GM12878 (cell line): ENCODE data around the gene NIPSNAP3A. TPM values are rescaled to one million over a fixed set of nuclear protein-coding genes. Genes with fewer than 3 reads are reported as not detected.

Experiments used
- BRCA1 ChIP-seq: IDR thresholded peaks from 2 replicates; pipeline ENCODE4 v1.6.1; 2011; ENCODE audit warnings: low read depth, low read length, improper control_type of control experiment
- CBX5 ChIP-seq: sonication (generic); IDR thresholded peaks from 2 replicates; pipeline ENCODE4 v1.6.1; 2016; ENCODE audit warnings: low read depth, moderate library complexity, mild to moderate bottlenecking, inconsistent platforms
- E2F8 ChIP-seq: fragments of 450-650 bp; IDR thresholded peaks from 2 replicates; pipeline ENCODE4 v1.6.1; 2018; ENCODE audit warnings: mild to moderate bottlenecking, low read depth, moderate library complexity; ENCODE audit not compliant: partially characterized antibody
- PAX5 ChIP-seq: IDR thresholded peaks from 2 replicates; pipeline ENCODE4 v1.6.1; 2011; ENCODE audit warnings: low read depth, low read length, borderline replicate concordance
- PAX8 ChIP-seq: fragments of 450-650 bp; IDR thresholded peaks from 2 replicates; pipeline ENCODE4 v1.6.1; 2017; ENCODE audit warnings: mild to moderate bottlenecking, moderate library complexity
- SREBF1 ChIP-seq: IDR thresholded peaks from 2 replicates; pipeline ENCODE4 v1.6.1; 2012; ENCODE audit warnings: mild to moderate bottlenecking, low read length
- TBL1XR1 ChIP-seq: IDR thresholded peaks from 2 replicates; pipeline ENCODE4 v1.6.1; 2012; ENCODE audit warnings: low read depth, low read length, improper control_type of control experiment
- polyA plus RNA-seq, 11 experiments: library from polyadenylated mRNA; depleted of rRNA in 4 of 11; unstranded in 6 of 11; stranded (reverse) in 5 of 11; fragments of >200 nt; fragmentation: Nextera tagmentation in 4 of 11; fragmentation: Illumina TruSeq in 1 of 11; extraction: Ambion mirVana in 4 of 11; extraction: Trizol in 1 of 11; gene quantifications; 1 replicate in 1 of 11; 2 replicates in 10 of 11; pipeline versions ENCODE4 v1.2.1 to v1.2.3, GENCODE V29; 2011 to 2016; ENCODE audit warnings: inconsistent platforms in 2 of 11, missing spikeins in 2 of 11, low read depth in 1 of 11
- total RNA-seq, 4 experiments: library from RNA; depleted of rRNA in 3 of 4; stranded (reverse); fragments of >200 nt in 3 of 4; fragmentation: Illumina TruSeq in 1 of 4; extraction: Trizol in 1 of 4; gene quantifications; 2 replicates each; pipeline versions ENCODE4 v1.2.1 to v1.2.3, GENCODE V29; 2013 to 2021
- TF ChIP-seq, protein P1 (sequence below): fragments of 450-650 bp; IDR thresholded peaks from 2 replicates; pipeline ENCODE4 v1.6.1; 2017; ENCODE audit warnings: low read depth, mild to moderate bottlenecking, moderate library complexity
- TF ChIP-seq, protein P2 (sequence below), 3 experiments: IDR thresholded peaks in 2 of 3; conservative IDR thresholded peaks in 1 of 3; 2 replicates each; pipeline ENCODE4 v1.5.1; 2011; ENCODE audit warnings: low read depth in 3 of 3, low read length in 3 of 3, mild to moderate bottlenecking in 3 of 3, control low read depth in 2 of 3, moderate library complexity in 2 of 3, inconsistent platforms in 1 of 3, mixed read lengths in 1 of 3; ENCODE audit not compliant: control insufficient read depth in 2 of 3, insufficient read depth in 1 of 3; ENCODE audit errors: extremely low read depth in 1 of 3

NIPSNAP3A gene
- total and polyA plus RNA-seq, 10 of the 15 experiments (the other 5 are each of a cell fraction or from before 2014, with no cell fraction given), result 19.1 to 87.2 (median 34.0) TPM

DNA sequence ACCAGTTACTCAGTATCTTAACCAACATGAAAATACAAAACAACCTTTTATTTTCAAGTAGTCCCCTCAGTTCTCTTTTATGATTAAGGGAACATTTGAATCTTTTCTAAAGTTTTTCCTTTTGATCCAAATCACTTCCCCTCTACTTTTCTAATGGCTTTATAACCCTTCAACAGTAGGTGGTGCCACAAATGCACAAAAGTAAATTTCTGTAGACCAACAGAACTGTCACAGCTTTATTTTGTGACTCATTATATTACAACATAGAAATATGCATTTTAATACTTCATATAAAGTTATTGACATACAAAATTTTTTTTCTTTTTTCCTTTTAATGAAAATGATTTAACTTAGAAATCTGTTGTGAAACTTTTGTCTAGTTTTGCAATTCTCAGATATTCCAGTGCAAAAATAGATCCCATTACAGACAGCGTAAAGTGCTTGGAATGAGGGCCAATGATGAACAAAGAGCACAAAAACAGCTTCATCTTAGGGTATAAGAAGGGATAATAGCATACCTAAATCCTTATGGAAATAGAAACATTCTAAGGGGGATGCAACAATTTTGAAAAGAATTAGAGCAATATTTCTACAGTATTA is 33.4 kb downstream of the NIPSNAP3A start (continued):
- TF ChIP-seq, protein P1, sequence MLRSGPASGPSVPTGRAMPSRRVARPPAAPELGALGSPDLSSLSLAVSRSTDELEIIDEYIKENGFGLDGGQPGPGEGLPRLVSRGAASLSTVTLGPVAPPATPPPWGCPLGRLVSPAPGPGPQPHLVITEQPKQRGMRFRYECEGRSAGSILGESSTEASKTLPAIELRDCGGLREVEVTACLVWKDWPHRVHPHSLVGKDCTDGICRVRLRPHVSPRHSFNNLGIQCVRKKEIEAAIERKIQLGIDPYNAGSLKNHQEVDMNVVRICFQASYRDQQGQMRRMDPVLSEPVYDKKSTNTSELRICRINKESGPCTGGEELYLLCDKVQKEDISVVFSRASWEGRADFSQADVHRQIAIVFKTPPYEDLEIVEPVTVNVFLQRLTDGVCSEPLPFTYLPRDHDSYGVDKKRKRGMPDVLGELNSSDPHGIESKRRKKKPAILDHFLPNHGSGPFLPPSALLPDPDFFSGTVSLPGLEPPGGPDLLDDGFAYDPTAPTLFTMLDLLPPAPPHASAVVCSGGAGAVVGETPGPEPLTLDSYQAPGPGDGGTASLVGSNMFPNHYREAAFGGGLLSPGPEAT, result no peak
- no peak for TF ChIP-seq SREBF1
- no peak for TF ChIP-seq CBX5
- TF ChIP-seq PAX8, result no peak
- TF ChIP-seq, protein P2, sequence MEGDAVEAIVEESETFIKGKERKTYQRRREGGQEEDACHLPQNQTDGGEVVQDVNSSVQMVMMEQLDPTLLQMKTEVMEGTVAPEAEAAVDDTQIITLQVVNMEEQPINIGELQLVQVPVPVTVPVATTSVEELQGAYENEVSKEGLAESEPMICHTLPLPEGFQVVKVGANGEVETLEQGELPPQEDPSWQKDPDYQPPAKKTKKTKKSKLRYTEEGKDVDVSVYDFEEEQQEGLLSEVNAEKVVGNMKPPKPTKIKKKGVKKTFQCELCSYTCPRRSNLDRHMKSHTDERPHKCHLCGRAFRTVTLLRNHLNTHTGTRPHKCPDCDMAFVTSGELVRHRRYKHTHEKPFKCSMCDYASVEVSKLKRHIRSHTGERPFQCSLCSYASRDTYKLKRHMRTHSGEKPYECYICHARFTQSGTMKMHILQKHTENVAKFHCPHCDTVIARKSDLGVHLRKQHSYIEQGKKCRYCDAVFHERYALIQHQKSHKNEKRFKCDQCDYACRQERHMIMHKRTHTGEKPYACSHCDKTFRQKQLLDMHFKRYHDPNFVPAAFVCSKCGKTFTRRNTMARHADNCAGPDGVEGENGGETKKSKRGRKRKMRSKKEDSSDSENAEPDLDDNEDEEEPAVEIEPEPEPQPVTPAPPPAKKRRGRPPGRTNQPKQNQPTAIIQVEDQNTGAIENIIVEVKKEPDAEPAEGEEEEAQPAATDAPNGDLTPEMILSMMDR (IDR thresholded peaks at IDR 0.05 in 2 of 3, conservative IDR thresholded peaks at IDR 0.05 in 1 of 3; ENCODE audit: control insufficient read depth in 2 of 3, extremely low read depth in 1 of 3, insufficient read depth in 1 of 3, low read depth in 3 of 3, low read length in 3 of 3), result peak; percentile 34 to 63 (median 50); a peak in 5 of 6 replicates
- TF ChIP-seq BRCA1, result no peak
- TF ChIP-seq PAX5, result no peak
- TF ChIP-seq E2F8, result no peak
- TF ChIP-seq TBL1XR1, result no peak
